HG03460 (cell line): ENCODE measurements around the gene MYO7B.

ENCODE experiments used
- ATAC-seq: cut with Tn5 transposase; IDR thresholded peaks from one replicate; pipeline ENCODE4 v1.9.1; 2021; ENCODE audit not compliant: unreplicated experiment

Gene MYO7B

DNA sequence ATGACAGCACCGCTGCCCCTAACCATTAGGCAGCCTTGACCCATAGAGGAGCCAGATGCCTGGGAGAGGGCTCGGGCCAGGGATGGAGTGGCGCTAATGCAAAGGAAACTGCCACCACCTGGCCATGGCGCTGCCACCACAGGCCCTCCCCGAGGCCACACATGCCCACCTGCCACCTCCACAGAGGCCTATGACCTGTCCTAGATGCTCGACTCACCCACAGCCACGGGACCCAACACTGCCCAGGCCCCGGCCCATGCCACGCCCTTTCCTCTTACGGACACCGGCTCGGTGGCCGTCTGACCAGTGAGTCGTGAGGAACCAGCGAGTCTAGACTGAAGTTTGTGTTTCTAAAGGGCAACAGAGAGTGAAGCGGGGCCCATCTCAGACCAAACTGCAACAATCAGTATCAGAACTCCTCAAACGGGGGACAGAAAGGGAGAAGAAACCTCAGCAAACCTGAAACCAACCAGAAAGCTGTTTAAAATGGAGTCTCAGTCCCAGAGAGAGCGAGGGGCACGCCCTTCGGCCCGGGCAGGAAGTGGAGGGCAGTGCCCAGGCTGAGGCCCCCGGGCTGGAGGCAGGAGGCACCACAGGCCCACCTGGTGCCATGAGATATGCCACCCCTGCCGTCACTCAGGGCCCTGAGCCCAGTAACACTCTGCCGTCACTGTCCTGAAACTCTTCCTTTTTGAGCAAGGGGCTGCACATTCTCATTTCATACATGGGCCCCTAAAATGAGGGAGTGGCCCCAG lies 111.2 kb downstream of the MYO7B start:
- ATAC-seq, result no peak

DNA sequence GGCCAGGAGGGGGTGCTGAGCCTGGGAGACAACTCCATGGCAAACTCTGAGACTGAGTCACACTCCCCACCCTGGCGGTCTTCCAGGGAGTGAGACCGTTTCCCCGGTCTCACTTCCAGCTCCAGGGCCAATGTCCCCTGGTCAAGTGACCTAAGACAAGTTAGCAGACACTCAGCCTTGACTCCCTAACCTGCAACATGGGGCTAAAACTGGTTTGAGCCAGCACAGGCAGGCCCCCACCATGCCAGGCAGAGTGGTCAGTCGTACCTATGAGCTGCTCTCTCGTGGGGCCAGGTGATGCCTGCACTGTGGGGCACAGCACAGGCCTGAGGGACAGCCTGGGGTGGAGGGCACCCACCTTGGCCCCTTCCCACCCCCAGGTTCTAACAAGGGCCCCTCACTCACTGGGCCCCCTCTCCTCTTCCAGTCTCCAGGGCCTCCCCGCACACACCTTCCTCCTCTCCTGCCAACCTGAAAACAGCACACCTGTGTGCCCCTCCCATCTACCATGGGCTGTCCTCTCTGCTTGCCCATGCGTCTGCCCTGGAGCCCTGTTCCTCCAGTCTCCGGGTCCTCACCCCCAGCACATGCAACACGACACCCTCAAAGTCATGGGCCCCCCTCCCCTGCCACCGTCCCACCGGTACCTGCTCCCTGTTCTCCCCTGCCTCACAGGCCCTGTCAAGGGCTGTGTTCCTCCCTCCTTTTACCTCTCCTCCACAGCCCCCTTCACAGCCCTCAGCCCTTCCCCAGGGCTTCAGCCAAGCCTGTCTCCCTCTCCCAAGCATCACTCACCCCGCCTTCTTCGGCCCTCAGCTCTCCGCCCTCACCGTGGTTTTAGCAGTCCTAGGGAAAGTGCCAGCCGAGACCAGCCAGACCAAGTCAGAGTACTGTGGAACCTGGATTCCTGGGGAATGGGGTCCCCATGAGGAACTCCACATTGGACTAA lies 112.0 kb downstream of the MYO7B start:
- ATAC-seq, result no peak

DNA sequence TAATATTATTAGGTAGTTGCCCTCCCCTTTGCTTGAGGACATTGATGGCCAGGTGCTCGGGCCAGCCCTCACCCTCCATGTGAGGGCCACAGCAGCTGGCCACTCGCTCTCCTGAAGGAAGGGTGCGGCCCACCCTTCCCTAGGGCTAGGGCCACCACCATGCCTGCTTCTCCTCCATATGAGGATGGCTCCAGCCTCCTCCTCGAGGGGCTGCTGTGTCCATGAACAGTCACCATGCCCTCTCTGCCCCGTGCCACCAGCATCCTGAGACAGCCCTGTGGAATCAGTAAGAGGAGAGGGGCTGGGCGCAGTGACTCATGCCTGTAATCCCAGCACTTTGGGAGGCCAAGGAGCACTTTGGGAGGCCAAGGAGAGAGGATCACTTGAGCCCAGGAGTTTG lies 112.8 kb downstream of the MYO7B start:
- ATAC-seq, result no peak

DNA sequence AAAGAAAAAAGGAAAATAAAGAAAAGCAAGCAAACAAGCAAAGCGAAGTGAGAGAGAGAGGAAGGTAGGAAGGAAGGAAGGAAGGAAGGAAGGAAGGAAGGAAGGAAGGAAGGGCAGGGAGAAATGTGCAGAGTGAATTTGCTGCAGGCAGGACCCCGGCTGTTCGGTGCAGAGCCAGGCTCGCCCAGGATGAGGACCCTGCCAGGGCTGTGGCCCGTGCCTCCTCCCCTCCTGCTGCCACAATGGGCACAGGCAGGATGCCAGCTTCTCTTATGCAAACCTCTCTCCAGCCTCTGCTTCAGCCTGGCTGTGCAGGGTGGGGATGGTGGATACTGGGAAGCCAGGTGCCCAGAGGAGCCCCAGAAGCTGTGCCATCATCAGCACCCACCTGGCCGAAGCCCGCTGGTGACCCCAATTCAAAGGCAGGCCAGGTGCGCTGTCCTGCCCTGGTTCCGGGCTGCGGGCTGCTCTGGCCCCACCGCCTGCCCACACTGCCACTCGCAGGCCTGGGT lies 113.7 kb downstream of the MYO7B start:
- no peak for ATAC-seq

DNA sequence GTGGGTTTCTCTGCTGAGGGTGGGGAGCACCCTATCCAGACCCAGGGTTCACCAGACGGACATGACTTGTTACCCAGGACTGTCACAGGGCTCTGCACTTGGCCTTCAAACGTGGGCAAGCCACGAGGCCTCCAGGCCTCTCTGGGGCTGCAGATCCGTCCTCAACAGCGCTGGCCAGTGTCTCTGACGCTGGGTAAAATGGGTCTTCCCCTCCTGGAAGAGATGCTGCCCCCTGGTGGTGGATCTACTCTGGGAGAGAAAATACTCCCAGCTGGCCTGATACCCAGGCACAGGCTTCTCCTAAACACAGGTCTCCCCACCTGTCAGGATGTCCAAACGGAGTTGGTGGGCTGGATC lies 114.2 kb downstream of the MYO7B start:
- peak; percentile 70 for ATAC-seq

DNA sequence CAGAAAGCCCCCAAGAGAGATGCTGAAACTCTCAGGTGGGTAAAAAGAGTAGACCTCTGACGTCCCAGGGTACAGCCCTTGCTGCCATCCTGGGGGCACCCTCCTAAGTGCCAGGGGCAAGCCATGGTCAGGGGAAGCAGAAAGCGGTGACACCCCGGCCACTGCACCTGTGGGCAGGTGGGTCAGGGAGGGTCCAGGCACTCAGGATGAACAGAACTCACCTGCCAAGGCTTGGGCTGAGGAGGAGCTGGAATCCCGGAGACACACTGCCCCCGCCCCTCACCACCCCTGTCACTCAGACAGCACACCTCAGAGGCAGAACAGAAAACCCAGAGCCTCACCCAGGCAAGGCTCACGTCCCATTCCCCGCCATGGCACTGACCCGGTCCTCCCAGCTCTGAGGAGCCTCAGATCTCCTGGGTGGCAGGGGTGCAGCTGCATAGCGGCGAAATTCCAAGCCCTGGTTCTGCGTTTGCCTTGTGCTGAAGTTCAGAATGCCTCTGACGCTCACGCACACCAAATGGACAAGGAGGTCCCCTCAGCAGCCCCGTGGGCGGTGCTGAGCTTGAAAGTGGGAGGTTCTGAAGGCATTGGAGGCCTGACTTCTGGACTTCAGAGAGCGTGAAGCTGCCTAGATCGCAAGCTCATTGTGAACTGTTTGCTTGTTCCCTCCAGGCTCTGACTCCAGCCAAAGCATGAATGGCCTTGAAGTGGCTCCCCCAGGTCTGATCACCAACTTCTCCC lies 114.7 kb downstream of the MYO7B start:
- ATAC-seq, result peak; percentile 13

DNA sequence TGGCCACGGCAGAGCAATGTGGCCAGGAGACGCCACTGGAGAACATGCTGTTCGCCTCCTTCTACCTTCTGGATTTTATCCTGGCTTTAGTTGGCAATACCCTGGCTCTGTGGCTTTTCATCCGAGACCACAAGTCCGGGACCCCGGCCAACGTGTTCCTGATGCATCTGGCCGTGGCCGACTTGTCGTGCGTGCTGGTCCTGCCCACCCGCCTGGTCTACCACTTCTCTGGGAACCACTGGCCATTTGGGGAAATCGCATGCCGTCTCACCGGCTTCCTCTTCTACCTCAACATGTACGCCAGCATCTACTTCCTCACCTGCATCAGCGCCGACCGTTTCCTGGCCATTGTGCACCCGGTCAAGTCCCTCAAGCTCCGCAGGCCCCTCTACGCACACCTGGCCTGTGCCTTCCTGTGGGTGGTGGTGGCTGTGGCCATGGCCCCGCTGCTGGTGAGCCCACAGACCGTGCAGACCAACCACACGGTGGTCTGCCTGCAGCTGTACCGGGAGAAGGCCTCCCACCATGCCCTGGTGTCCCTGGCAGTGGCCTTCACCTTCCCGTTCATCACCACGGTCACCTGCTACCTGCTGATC lies 115.4 kb downstream of the MYO7B start:
- no peak for ATAC-seq

DNA sequence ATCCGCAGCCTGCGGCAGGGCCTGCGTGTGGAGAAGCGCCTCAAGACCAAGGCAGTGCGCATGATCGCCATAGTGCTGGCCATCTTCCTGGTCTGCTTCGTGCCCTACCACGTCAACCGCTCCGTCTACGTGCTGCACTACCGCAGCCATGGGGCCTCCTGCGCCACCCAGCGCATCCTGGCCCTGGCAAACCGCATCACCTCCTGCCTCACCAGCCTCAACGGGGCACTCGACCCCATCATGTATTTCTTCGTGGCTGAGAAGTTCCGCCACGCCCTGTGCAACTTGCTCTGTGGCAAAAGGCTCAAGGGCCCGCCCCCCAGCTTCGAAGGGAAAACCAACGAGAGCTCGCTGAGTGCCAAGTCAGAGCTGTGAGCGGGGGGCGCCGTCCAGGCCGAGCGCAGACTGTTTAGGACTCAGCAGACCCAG lies 115.9 kb downstream of the MYO7B start:
- ATAC-seq, result no peak

DNA sequence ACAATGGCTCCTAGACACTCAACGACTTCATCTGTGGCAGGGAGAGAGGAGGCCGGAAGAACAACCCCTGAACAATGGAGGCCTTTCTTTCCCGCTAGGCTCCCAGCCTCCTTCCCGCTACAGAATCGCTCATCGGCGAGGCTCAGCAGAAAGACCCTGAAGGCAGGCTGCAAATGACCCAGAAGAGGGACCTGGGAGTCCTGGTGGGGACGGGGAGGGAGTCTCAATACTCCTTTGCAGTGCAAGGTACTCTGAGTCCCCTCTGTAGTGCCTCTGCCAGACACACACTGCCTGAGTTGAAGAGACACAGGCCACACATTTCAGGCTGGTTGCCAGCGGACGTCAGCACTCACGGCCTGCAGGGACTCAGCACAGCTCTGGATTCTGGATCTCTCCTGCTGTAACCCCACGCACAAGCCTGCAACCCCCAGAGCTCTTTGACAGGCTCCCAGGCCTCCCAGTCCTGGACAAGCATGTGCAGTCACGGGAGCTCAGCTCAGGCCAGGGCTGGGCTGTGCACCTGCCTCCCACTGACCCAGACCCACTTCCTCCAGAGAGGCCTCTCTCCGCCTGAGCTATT lies 116.6 kb downstream of the MYO7B start:
- no peak for ATAC-seq

DNA sequence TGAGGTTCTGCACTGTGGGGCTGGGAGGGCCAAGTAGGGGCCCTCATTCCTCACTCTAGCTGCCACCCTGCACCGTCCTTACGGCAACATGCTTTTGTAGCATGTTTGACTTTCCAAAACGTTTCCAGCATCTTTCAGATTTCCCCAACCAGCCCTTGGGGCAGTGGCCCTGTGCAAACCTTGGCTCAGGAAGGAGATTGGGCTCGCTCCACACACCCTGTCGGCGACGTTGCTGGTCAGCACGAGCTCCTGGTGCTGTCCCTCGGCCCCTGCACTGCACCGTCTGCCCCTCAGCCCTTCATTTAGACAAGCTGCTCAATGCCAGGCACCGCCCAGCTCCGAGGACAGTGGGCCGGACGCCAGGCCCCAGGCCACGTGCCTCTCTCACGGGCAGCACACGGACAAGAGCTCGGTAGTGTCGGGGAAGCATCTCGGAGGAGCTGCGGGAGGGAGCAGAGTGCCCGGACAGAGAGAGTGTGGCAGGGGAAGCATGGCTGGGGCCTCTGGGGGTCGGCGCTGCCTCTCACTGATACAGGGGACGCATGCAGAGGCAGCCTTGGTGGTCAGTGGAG lies 117.4 kb downstream of the MYO7B start:
- ATAC-seq, result no peak

DNA sequence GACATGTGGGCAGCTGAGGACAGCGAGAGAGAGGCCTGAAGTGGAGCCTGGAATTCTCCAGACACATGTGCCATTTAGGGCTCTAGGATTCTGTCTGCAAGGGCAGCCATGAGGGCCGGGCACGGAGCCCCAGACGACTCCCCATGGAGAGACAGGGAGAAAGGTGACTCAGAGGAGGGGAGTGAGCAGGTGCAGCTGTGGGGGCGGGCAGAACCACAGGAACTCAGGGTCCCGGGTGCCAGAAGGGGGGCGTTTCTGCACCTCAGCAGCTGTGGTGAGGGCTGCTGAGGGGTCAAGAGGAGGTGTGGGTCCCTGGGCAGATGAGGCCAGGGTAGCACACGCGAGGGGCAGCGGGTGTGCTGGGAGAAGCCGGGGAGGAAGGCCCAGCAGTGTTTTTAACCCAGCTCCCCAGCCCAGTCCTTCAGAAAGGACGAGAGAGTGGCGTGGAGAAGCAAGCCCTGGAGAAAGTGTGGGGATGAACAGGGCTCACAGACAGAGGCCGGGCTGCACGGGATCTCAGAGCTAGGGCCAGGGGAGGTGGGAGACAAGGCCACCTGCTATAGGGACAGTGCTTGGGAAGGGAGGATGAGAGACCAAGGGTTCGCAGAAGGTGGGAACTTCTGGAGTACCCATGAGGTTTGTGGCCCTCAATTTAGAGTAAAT lies 118.1 kb downstream of the MYO7B start:
- no peak for ATAC-seq

DNA sequence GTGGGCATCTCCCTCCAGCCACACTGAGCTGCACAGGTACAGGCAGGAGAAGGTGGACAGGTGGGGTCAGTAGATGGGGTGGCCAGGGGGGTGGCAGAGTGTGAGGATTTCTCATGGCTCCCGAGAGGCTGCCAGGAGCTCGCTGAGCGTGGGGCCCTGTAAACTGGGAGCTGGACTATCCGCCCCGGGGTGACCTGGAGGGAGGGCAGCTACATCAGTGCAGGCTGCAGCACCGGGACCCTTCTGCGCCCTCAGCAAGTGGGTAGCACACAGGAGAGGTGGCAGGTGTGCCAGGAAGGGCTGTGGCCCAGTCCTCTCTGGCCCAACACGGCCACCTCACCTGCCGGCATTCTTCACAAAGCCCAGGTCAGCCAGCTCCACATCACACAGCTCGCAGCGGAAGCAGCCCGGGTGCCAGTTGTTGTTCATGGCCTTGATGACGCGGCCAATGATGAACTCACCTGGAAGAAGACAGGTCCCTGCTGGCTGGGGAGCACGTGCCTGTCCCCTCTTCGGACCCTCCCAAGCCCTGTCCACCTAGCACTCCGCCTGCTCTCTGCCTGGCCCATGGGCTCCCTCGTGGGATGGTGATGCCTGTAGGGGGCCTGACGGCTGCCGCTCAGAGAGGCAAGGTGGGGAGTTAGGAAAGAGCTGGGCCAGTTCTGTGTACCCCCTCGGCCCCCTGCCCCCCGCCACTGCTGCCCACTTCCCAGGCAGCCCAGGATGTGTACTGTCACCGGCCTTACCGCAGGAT lies 118.8 kb downstream of the MYO7B start:
- no peak for ATAC-seq

DNA sequence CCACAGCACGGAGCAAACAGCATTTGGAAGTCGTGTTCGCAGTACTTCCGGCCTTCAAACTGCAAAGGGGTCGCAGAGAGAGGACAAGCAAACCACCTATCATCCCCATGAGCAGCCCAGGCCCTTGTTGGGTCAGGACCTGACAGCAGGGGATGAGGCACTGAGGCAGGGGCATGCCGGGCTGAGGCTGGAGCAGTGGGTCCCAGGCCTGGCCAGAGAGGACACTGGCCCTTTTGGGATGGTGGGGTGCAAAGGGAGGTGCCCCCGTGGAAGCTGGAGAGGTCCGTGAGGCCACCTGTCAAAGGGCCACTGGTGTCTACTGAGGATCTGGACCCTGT lies 119.3 kb downstream of the MYO7B start:
- ATAC-seq, result no peak

DNA sequence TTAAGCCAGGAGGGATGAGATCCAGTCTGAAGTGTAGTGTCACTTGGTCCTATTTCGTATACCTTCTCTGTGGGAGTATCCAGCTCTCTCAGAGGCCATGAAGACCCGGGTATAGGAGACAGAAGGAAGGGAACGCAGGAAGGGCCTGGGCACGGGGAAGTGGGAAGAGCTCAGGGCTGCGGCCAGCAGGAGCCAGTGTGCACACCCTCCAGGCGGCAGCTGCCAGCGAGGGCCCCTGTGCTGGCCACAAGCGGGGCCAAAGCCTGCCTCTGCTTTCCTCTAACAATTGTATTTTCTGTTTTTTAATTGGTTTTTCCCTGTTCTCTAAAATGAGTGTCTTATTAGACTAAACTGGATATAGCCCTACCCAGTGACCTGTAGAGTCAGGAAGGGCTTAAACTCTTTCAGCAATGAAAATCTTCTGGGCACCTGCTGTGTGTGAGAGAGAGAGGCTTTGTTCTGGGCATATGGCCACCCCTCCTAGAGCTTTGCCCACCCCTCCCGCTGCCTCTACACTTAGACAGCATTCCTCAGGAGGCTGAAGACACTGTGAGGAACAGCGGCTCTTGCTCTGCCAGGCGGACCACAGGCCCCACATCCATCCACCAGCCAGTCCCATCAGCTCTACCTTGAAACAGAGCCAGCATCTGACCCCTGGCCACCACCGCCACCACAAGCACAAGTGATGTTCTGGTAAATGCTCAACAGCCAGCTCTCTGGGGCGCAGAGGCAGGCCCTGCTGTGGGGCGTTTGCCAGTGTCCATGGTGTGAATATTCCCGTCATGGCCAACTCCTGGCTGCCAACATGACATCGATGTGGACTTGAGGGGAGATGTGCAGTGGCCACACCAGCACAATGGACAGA lies 120.0 kb downstream of the MYO7B start:
- no peak for ATAC-seq

DNA sequence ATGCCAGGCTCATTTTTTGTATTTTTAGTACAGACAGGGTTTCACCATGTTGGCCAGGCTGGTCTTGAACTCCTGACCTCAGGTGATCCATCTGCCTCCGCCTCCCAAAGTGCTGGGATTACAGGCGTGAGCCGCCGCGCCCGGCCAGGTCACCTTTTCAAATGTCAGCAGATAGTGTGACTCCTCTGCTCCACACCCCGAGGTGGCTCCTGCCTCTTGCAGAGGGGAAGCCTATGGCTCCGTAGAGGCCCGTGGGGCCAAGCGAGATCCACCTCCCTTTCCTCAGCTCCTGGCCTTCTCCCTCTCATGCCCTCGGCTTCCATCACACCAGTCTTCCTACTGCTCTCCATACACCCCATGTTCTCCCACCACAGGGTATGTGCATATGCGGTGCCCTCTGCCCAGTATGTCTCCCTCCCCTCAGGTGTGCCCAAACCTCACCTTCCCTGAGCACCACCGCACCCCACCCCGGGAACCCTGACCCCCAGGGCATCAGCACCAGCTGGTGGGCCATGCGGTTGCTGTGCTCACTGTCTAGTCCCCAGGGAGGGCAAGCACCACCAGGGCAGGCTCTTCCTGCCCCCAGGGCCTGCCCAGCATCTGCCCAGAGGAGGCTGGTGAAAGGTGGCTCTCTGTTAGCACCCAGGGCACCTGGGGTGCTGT lies 121.2 kb downstream of the MYO7B start:
- ATAC-seq, result no peak

DNA sequence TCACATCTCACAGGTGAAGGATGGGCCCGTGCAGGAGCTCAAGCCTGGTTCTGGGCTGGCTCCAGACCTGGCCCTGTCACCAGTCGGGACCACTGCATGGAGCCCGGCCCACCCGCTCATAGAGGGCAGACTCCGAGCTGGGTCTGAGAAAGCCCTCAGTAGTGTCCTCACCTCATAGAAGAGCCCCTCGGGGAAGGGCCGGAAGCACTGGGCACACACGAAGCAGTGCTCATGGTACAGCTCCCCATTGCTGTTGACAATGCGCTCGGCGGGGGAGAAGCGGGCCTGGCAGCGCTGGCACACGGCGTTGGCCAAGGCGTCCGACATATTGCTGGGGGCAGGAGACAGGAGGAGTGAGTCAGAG lies 121.7 kb downstream of the MYO7B start:
- no peak for ATAC-seq

DNA sequence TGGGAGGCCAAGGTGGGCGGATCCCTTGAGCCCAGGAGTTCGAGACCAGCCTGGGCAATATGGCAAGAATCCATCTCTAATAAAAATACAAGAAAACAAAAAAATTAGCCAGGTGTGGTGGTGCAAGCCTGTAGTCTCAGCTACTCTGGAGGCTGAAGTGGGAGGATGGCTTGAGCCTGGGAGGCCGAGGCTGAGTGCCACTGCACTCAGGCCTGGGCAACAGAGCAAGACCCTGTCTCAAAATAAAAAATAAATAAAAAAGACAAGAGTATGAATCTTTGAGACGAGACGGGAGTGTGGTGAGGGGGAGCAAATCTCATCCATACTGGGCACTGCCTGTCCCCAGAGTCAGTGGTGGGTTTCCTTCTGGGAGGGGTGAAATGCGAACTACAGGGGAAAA lies 122.7 kb downstream of the MYO7B start:
- ATAC-seq, result no peak
